Hepatocyte (in vitro differentiated cells): ENCODE results near the gene TRIM15. TPM values are rescaled to one million over a fixed set of nuclear protein-coding genes. Genes with fewer than 3 reads are reported as not detected.

ENCODE experiments used
- DNase-seq: peaks from one replicate; pipeline ENCODE4 v3.0.0-alpha.2; 2016; ENCODE audit warnings: low spot score
- H2AFZ ChIP-seq: fragments of 200-600 bp; sonication (generic); 2 replicates; pipeline ENCODE4 v1.6.0; 2016; ENCODE audit warnings: antibody characterized with exemption, mild to moderate bottlenecking
- H3K27ac ChIP-seq: fragments of 200-600 bp; sonication (generic); 2 replicates; pipeline ENCODE4 v1.5.1; 2016; ENCODE audit warnings: mild to moderate bottlenecking
- H3K27me3 ChIP-seq: fragments of 200-600 bp; sonication (generic); 2 replicates; pipeline ENCODE4 v1.6.1; 2016
- H3K36me3 ChIP-seq: fragments of 200-600 bp; sonication (generic); replicated peaks from 2 replicates; pipeline ENCODE4 v1.5.1; 2016; ENCODE audit warnings: low read depth; ENCODE audit not compliant: insufficient read depth
- H3K4me1 ChIP-seq: fragments of 200-600 bp; sonication (generic); 2 replicates; pipeline ENCODE4 v1.5.1; 2016; ENCODE audit warnings: mild to moderate bottlenecking, moderate library complexity; ENCODE audit not compliant: insufficient read depth
- H3K4me2 ChIP-seq: fragments of 200-600 bp; sonication (generic); 2 replicates; pipeline ENCODE4 v1.6.0; 2016
- H3K4me3 ChIP-seq: fragments of 200-600 bp; sonication (generic); 2 replicates; pipeline ENCODE4 v1.5.1; 2016; ENCODE audit warnings: mild to moderate bottlenecking
- H3K79me2 ChIP-seq: fragments of 200-600 bp; sonication (generic); 2 replicates; pipeline ENCODE4 v1.6.0; 2017; ENCODE audit warnings: mild to moderate bottlenecking
- H3K9me2 ChIP-seq: fragments of 200-600 bp; sonication (generic); replicated peaks from 2 replicates; pipeline ENCODE4 v1.6.0; 2017; ENCODE audit warnings: mild to moderate bottlenecking; ENCODE audit not compliant: insufficient read depth
- H3K9me3 ChIP-seq: fragments of 200-600 bp; sonication (generic); 2 replicates; pipeline ENCODE4 v1.5.1; 2016; ENCODE audit warnings: low read depth, mild to moderate bottlenecking
- H4K20me1 ChIP-seq: fragments of 200-600 bp; sonication (generic); 2 replicates; pipeline ENCODE4 v1.6.0; 2016; ENCODE audit warnings: mild to moderate bottlenecking; ENCODE audit not compliant: insufficient read depth, poor library complexity, severe bottlenecking
- EZH2 ChIP-seq: fragments of 200-600 bp; sonication (generic); IDR thresholded peaks from 2 replicates; pipeline ENCODE4 v1.6.1; 2016; ENCODE audit warnings: antibody characterized with exemption, mild to moderate bottlenecking, borderline replicate concordance
- EZH2phosphoT487 ChIP-seq: fragments of 200-600 bp; sonication (generic); IDR thresholded peaks from one replicate; pipeline ENCODE4 v1.6.1; 2018; ENCODE audit warnings: antibody characterized with exemption, mild to moderate bottlenecking, low read depth, moderate library complexity; ENCODE audit not compliant: unreplicated experiment, severe bottlenecking
- WGBS: methylation state at CpG from one replicate; pipeline ENCODE4 v1.1.6; 2016; ENCODE audit warnings: low lambda C conversion rate; ENCODE audit errors: missing lambda C conversion rate; 5-methylcytosine and 5-hydroxymethylcytosine counted together
- polyA plus RNA-seq: library from polyadenylated mRNA; unstranded; fragments of >200 nt; fragmentation: Nextera tagmentation; extraction: Ambion mirVana; gene quantifications from 2 replicates; pipeline ENCODE4 v1.2.1, GENCODE V29; 2016
- total RNA-seq: library from RNA; depleted of rRNA; stranded (reverse); fragments of >200 nt; gene quantifications from 2 replicates; pipeline ENCODE4 v1.2.3, GENCODE V29; 2014
- TF ChIP-seq, protein P1 (sequence below): fragments of 200-600 bp; sonication (generic); IDR thresholded peaks from 2 replicates; pipeline ENCODE4 v1.5.1; 2016; ENCODE audit warnings: antibody characterized with exemption, mild to moderate bottlenecking; ENCODE audit not compliant: poor library complexity

Gene TRIM15
- total and polyA plus RNA-seq, 2 experiments from 2014 or later = 1.2 to 2.6 TPM

DNA sequence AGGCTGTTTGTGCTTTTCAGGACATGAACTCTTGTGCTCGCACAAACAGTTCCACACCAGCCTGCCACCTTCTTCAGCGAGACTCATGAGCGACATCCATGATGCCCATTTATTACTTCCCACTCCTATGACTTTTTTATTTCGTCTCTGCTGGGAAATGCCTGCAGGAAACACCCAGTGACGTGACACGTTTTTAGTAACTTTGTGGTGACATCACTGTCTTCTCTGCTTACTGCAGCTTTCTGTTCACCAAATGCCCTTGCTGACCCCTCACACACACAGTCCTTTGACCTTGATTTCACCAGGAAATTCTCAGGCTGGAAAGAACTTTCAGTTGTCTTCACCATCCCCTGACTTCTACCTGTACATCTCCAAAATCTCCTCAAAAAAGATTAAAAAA is 18.5 kb upstream of the TRIM15 start:
- Histone ChIP-seq H3K27me3 (no peaks in the 10 kb centered on the region), H3K9me2 (no peaks in the 10 kb centered on the region), H3K4me2 (no peak overlapping the region)

GRCh38 chr6:30145818-30146217 is 17.5 kb upstream of the TRIM15 start:
- 59% methylated on average over 7 of the region's 7 CpGs for WGBS
- Histone ChIP-seq H3K27ac (no peak overlapping the region), H3K79me2 (no peaks in the 10 kb centered on the region), H3K27me3 (no peaks in the 10 kb centered on the region), H4K20me1 (no peaks in the 10 kb centered on the region), H3K4me1 (no peaks in the 10 kb centered on the region), H2AFZ (no peak overlapping the region), H3K36me3 (no peaks in the 10 kb centered on the region), H3K4me3 (no peak overlapping the region), H3K9me3 (no peaks in the 10 kb centered on the region), H3K4me2 (no peak overlapping the region), H3K9me2 (no peaks in the 10 kb centered on the region)
- DNase-seq = no peak
- no peak for TF ChIP-seq EZH2
- TF ChIP-seq EZH2phosphoT487 = no peak

More for the DNA sequence above, 18.5 kb upstream of the TRIM15 start:
- Histone ChIP-seq H3K79me2 (no peaks in the 10 kb centered on the region), H3K4me1 (no peaks in the 10 kb centered on the region), H2AFZ (no peak overlapping the region), H3K36me3 (no peaks in the 10 kb centered on the region), H3K4me3 (no peak overlapping the region), H4K20me1 (no peaks in the 10 kb centered on the region), H3K27ac (no peak overlapping the region), H3K9me3 (no peaks in the 10 kb centered on the region)
- 79% methylated on average over 6 of the region's 6 CpGs for WGBS
- no peak for DNase-seq
- no peak for TF ChIP-seq EZH2
- TF ChIP-seq, protein P1, sequence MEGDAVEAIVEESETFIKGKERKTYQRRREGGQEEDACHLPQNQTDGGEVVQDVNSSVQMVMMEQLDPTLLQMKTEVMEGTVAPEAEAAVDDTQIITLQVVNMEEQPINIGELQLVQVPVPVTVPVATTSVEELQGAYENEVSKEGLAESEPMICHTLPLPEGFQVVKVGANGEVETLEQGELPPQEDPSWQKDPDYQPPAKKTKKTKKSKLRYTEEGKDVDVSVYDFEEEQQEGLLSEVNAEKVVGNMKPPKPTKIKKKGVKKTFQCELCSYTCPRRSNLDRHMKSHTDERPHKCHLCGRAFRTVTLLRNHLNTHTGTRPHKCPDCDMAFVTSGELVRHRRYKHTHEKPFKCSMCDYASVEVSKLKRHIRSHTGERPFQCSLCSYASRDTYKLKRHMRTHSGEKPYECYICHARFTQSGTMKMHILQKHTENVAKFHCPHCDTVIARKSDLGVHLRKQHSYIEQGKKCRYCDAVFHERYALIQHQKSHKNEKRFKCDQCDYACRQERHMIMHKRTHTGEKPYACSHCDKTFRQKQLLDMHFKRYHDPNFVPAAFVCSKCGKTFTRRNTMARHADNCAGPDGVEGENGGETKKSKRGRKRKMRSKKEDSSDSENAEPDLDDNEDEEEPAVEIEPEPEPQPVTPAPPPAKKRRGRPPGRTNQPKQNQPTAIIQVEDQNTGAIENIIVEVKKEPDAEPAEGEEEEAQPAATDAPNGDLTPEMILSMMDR = no peak
- no peak for TF ChIP-seq EZH2phosphoT487

GRCh38 chr6:30147096-30147495 is 16.2 kb upstream of the TRIM15 start:
- no peak overlapping the region for H3K27ac ChIP-seq
- no peak overlapping the region for H2AFZ ChIP-seq
- no peaks in the 10 kb centered on the region for H3K4me1 ChIP-seq
- H3K79me2 ChIP-seq = no peaks in the 10 kb centered on the region
- WGBS = 75% methylated on average over 3 of the region's 3 CpGs
- TF ChIP-seq EZH2phosphoT487 (no peak), EZH2 (no peak)
- TF ChIP-seq, protein P1 = no peak
- no peaks in the 10 kb centered on the region for H3K36me3 ChIP-seq
- no peaks in the 10 kb centered on the region for H3K27me3 ChIP-seq
- H3K9me3 ChIP-seq = no peaks in the 10 kb centered on the region
- DNase-seq = no peak
- H3K9me2 ChIP-seq = no peaks in the 10 kb centered on the region
- no peak overlapping the region for H3K4me2 ChIP-seq
- H3K4me3 ChIP-seq = no peak overlapping the region
- H4K20me1 ChIP-seq = no peaks in the 10 kb centered on the region

- 65% methylated on average over 3 of the region's 3 CpGs for WGBS
- TF ChIP-seq EZH2 (no peak), EZH2phosphoT487 (no peak)
- TF ChIP-seq, protein P1 = no peak
- H3K27me3 ChIP-seq = no peaks in the 10 kb centered on the region
- no peak overlapping the region for H3K4me3 ChIP-seq
- H3K9me3 ChIP-seq = no peaks in the 10 kb centered on the region
- H3K27ac ChIP-seq = no peak overlapping the region
- DNase-seq = no peak
- H3K4me2 ChIP-seq = no peak overlapping the region
- no peaks in the 10 kb centered on the region for H3K79me2 ChIP-seq
- H3K9me2 ChIP-seq = no peaks in the 10 kb centered on the region
- no peak overlapping the region for H2AFZ ChIP-seq
- H3K4me1 ChIP-seq = peaks cover 2% of the 10 kb centered on the region
- no peaks in the 10 kb centered on the region for H4K20me1 ChIP-seq
- H3K36me3 ChIP-seq = no peaks in the 10 kb centered on the region
Measured at GRCh38 chr6:30149234-30149633, 14.1 kb upstream of the TRIM15 start.
